ENCODE measurements around the gene PPP1R3D.

The PPP1R3D gene

GRCh38 chr20:59939879-59940128, 301 bp downstream of the PPP1R3D start:
- no peaks in the 10 kb centered on the region for H3K79me2 ChIP-seq (ENCODE audit: insufficient read depth, low read length)
- H3K4me3 ChIP-seq (ENCODE audit: low read depth, low read length, poor library complexity, severe bottlenecking): peak overlapping the region; percentile 92
- H3K27ac ChIP-seq (ENCODE audit: low read depth, low read length, poor library complexity, severe bottlenecking): no peak overlapping the region
- H4K20me1 ChIP-seq (ENCODE audit: insufficient read depth, low read length): no peaks in the 10 kb centered on the region
- peaks cover 35% of the 10 kb centered on the region for H3K4me1 ChIP-seq (ENCODE audit: insufficient read depth, low read length, severe bottlenecking)
- no peaks in the 10 kb centered on the region for H3F3A ChIP-seq (ENCODE audit: insufficient read depth, low read length)
- peaks cover 22% of the 10 kb centered on the region for H3K36me3 ChIP-seq (ENCODE audit: insufficient read depth, low read length)
- TF ChIP-seq EZH2 (IDR thresholded peaks at IDR 0.05; ENCODE audit: borderline replicate concordance, low read length): no peak
- TF ChIP-seq CTCF (IDR thresholded peaks at IDR 0.05; ENCODE audit: low read length): no peak
- peak overlapping the region; percentile 91 for H2AFZ ChIP-seq (ENCODE audit: low read length)
- H3K9ac ChIP-seq (ENCODE audit: low read length): peak overlapping the region; percentile 97
- peak overlapping the region; percentile 77 for H3K4me2 ChIP-seq (ENCODE audit: low read length)
- no peaks in the 10 kb centered on the region for H3K27me3 ChIP-seq (ENCODE audit: insufficient read depth, low read length)
- no peaks in the 10 kb centered on the region for H3K9me3 ChIP-seq (ENCODE audit: low read length)
- no peaks in the 10 kb centered on the region for H3K9me2 ChIP-seq (ENCODE audit: low read depth, low read length)

GRCh38 chr20:59939052-59939878, 840 bp downstream of the PPP1R3D start:
- Histone ChIP-seq H3K9me2 (ENCODE audit: low read depth, low read length) (no peaks in the 10 kb centered on the region), H3K9ac (ENCODE audit: low read length) (peak overlapping the region; percentile 97), H3K79me2 (ENCODE audit: insufficient read depth, low read length) (no peaks in the 10 kb centered on the region), H3K4me3 (ENCODE audit: low read depth, low read length, poor library complexity, severe bottlenecking) (peak overlapping the region; percentile 92), H4K20me1 (ENCODE audit: insufficient read depth, low read length) (no peaks in the 10 kb centered on the region), H3F3A (ENCODE audit: insufficient read depth, low read length) (no peaks in the 10 kb centered on the region), H3K36me3 (ENCODE audit: insufficient read depth, low read length) (peaks cover 17% of the 10 kb centered on the region), H3K27ac (ENCODE audit: low read depth, low read length, poor library complexity, severe bottlenecking) (no peak overlapping the region), H3K9me3 (ENCODE audit: low read length) (no peaks in the 10 kb centered on the region), H3K4me1 (ENCODE audit: insufficient read depth, low read length, severe bottlenecking) (peaks cover 35% of the 10 kb centered on the region), H3K27me3 (ENCODE audit: insufficient read depth, low read length) (no peaks in the 10 kb centered on the region), H2AFZ (ENCODE audit: low read length) (no peak overlapping the region), H3K4me2 (ENCODE audit: low read length) (peak overlapping the region; percentile 77)
- no peak for TF ChIP-seq CTCF (IDR thresholded peaks at IDR 0.05; ENCODE audit: low read length)
- TF ChIP-seq EZH2 (IDR thresholded peaks at IDR 0.05; ENCODE audit: borderline replicate concordance, low read length): no peak

GRCh38 chr20:59938696-59939051, 1.4 kb downstream of the PPP1R3D start:
- TF ChIP-seq EZH2 (IDR thresholded peaks at IDR 0.05; ENCODE audit: borderline replicate concordance, low read length): no peak
- no peak for TF ChIP-seq CTCF (IDR thresholded peaks at IDR 0.05; ENCODE audit: low read length)
- Histone ChIP-seq H3K79me2 (ENCODE audit: insufficient read depth, low read length) (no peaks in the 10 kb centered on the region), H3K4me3 (ENCODE audit: low read depth, low read length, poor library complexity, severe bottlenecking) (peak overlapping the region; percentile 13), H4K20me1 (ENCODE audit: insufficient read depth, low read length) (no peaks in the 10 kb centered on the region), H3K27ac (ENCODE audit: low read depth, low read length, poor library complexity, severe bottlenecking) (no peak overlapping the region), H3K9me3 (ENCODE audit: low read length) (no peaks in the 10 kb centered on the region), H3K4me2 (ENCODE audit: low read length) (peak overlapping the region; percentile 77; the same call in 1 of the 2 replicates), H3F3A (ENCODE audit: insufficient read depth, low read length) (no peaks in the 10 kb centered on the region), H2AFZ (ENCODE audit: low read length) (no peak overlapping the region), H3K4me1 (ENCODE audit: insufficient read depth, low read length, severe bottlenecking) (peaks cover 35% of the 10 kb centered on the region), H3K9ac (ENCODE audit: low read length) (no peak overlapping the region; the same call in 1 of the 2 replicates), H3K9me2 (ENCODE audit: low read depth, low read length) (no peaks in the 10 kb centered on the region), H3K36me3 (ENCODE audit: insufficient read depth, low read length) (peaks cover 11% of the 10 kb centered on the region), H3K27me3 (ENCODE audit: insufficient read depth, low read length) (no peaks in the 10 kb centered on the region)
